ENCODE data around the gene SMIM28. TPM values are rescaled to one million over a fixed set of nuclear protein-coding genes. Genes with fewer than 3 reads are reported as not detected.

The SMIM28 gene
- polyA plus RNA-seq, 3 donors: not detected

GRCh38 chr6:138429761-138430160, 52.1 kb downstream of the SMIM28 start:
- no peak for DNase-seq

- DNase-seq: no peak
Observed at GRCh38 chr6:138430361-138431145, 52.8 kb downstream of the SMIM28 start.

- no peak for DNase-seq
Observed at GRCh38 chr6:138431256-138432062, 53.8 kb downstream of the SMIM28 start.

- DNase-seq: no peak
Observed at GRCh38 chr6:138432063-138432356, 54.3 kb downstream of the SMIM28 start.

Other genes with a start within 250 kb of the SMIM28 start
- 1 to 10 TPM; 5.7 to 6.7 (median 6.6) TPM for gene ARFGEF3, start 216.0 kb upstream of the SMIM28 start, polyA plus RNA-seq (ENCODE audit: insufficient read length in 3 of 3)
- gene PBOV1, start 159.4 kb upstream of the SMIM28 start, polyA plus RNA-seq (ENCODE audit: insufficient read length in 3 of 3): under 1 TPM in 1 of 3 donors, not detected in 2; 0.13 TPM
- 10 to 100 TPM; 45.0 to 60.4 (median 57.1) TPM for gene HEBP2, start 26.3 kb downstream of the SMIM28 start, polyA plus RNA-seq (ENCODE audit: insufficient read length in 3 of 3)
- gene NHSL1, start 121.6 kb downstream of the SMIM28 start, polyA plus RNA-seq (ENCODE audit: insufficient read length in 3 of 3): 10 to 100 TPM; 12.4 to 15.2 (median 12.6) TPM